H1 (cell line): ENCODE data around the gene ZXDB. TPM values are rescaled to one million over a fixed set of nuclear protein-coding genes. Genes with fewer than 3 reads are reported as not detected.

Experiments
- CBX5 ChIP-seq: fragments of 300-800, 300-1000 bp; sonication (generic); IDR thresholded peaks from 2 replicates; pipeline ENCODE4 v1.7.1; 2016; ENCODE audit warnings: antibody characterized with exemption, low read length, low read depth
- HDAC2 ChIP-seq, 2 experiments: fragments of 300-600 bp in 1 of 2; sonication (generic) in 1 of 2; IDR thresholded peaks; 2 replicates each; pipeline ENCODE4 v1.6.1; 2011 to 2012; ENCODE audit warnings: low read depth in 2 of 2, low read length in 2 of 2, mild to moderate bottlenecking in 2 of 2, moderate library complexity in 2 of 2, borderline replicate concordance in 1 of 2, inconsistent platforms in 1 of 2
- MAFK ChIP-seq: IDR thresholded peaks from 2 replicates; pipeline ENCODE4 v1.6.1; 2012; ENCODE audit warnings: low read depth, mild to moderate bottlenecking, improper control_type of control experiment, low read length
- TEAD4 ChIP-seq: IDR thresholded peaks from 2 replicates; pipeline ENCODE4 v1.6.1; 2012; ENCODE audit warnings: low read depth, low read length, inconsistent platforms, mixed read lengths
- polyA plus RNA-seq, 7 experiments: library from polyadenylated mRNA; depleted of rRNA in 3 of 7; stranded (reverse) in 5 of 7; unstranded in 2 of 7; fragments of >200 nt in 5 of 7; fragments of 200-250 nt in 2 of 7; gene quantifications; 1 replicate in 5 of 7; 2 replicates in 1 of 7; 4 replicates in 1 of 7; pipeline versions ENCODE4 v1.2.1 to v1.2.3, GENCODE V29; 2011 to 2013; ENCODE audit warnings: missing spikeins in 2 of 7, mixed read lengths in 2 of 7
- total RNA-seq: library from RNA; stranded (reverse); fragmentation: NEBNext Ultra II Directional; extraction: Animal tissue kit (Norgen Biotek cat#: 25700); gene quantifications from 2 replicates; pipeline ENCODE4 v1.2.1, GENCODE V29; 2021

The ZXDB gene
- total and polyA plus RNA-seq, 2 of the 8 experiments (the other 6 are each of a cell fraction or from before 2014, with no cell fraction given) = 4.0 to 6.7 TPM

DNA sequence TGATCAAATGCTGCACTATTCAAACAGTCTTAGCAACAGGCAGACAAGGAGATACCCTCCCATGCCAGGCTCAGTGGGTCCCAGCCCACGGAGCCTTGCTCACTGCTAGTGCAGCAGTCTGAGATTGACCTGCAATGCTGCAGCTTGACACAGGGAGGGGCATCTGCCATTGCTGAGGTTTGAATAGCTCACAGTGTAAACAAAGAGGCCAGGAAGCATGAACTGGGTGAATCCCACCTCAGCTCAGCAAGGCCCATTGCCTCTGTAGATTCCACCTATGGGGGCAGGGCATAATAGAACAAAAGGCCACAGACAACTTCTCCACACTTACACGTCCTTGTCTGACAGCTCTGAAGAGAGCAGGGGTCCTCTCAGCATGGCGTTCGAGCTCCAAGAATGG lies 26.6 kb upstream of the ZXDB start (continued):
- no peak for TF ChIP-seq MAFK
- no peak for TF ChIP-seq HDAC2 (IDR thresholded peaks at IDR 0.05; ENCODE audit: borderline replicate concordance in 1 of 2, low read depth in 2 of 2, low read length in 2 of 2)
- TF ChIP-seq CBX5 = no peak
- TF ChIP-seq TEAD4 = no peak
